Ishikawa (cell line): ENCODE measurements around the gene PRDM4.
A peak's percentile ranks its signal among the peaks of the same experiment; 100 is the strongest.

Experiments used
- CEBPB ChIP-seq: IDR thresholded peaks from 2 replicates; pipeline ENCODE4 v1.6.1; 2012
- CREB1 ChIP-seq: IDR thresholded peaks from 2 replicates; pipeline ENCODE4 v1.6.1; 2012; ENCODE audit warnings: low read depth
- EGR1 ChIP-seq: IDR thresholded peaks from 2 replicates; pipeline ENCODE4 v1.6.1; 2012
- EP300 ChIP-seq: IDR thresholded peaks from 2 replicates; pipeline ENCODE4 v1.6.1; 2012; ENCODE audit warnings: borderline replicate concordance
- FOXM1 ChIP-seq: IDR thresholded peaks from 2 replicates; pipeline ENCODE4 v1.6.1; 2012; ENCODE audit warnings: low read depth, borderline replicate concordance
- MAX ChIP-seq: IDR thresholded peaks from 2 replicates; pipeline ENCODE4 v1.6.1; 2012
- NFIC ChIP-seq: IDR thresholded peaks from 2 replicates; pipeline ENCODE4 v1.6.1; 2012
- RAD21 ChIP-seq: IDR thresholded peaks from 2 replicates; pipeline ENCODE4 v1.6.1; 2012; ENCODE audit warnings: low read depth
- REST ChIP-seq: IDR thresholded peaks from 2 replicates; pipeline ENCODE4 v1.6.1; 2012; ENCODE audit warnings: low read depth, mild to moderate bottlenecking
- TAF1 ChIP-seq: IDR thresholded peaks from 2 replicates; pipeline ENCODE4 v1.6.1; 2012; ENCODE audit warnings: low read depth, mild to moderate bottlenecking
- TCF12 ChIP-seq: IDR thresholded peaks from 2 replicates; pipeline ENCODE4 v1.6.1; 2012; ENCODE audit warnings: low read depth
- TEAD4 ChIP-seq: IDR thresholded peaks from 2 replicates; pipeline ENCODE4 v1.6.1; 2012
- YY1 ChIP-seq: IDR thresholded peaks from 2 replicates; pipeline ENCODE4 v1.6.1; 2012; ENCODE audit warnings: low read depth
- ZBTB7A ChIP-seq: IDR thresholded peaks from 2 replicates; pipeline ENCODE4 v1.6.1; 2012; ENCODE audit warnings: low read depth
- TF ChIP-seq, protein P1 (sequence below): IDR thresholded peaks from 2 replicates; pipeline ENCODE4 v1.6.1; 2012

PRDM4 gene, protein sequence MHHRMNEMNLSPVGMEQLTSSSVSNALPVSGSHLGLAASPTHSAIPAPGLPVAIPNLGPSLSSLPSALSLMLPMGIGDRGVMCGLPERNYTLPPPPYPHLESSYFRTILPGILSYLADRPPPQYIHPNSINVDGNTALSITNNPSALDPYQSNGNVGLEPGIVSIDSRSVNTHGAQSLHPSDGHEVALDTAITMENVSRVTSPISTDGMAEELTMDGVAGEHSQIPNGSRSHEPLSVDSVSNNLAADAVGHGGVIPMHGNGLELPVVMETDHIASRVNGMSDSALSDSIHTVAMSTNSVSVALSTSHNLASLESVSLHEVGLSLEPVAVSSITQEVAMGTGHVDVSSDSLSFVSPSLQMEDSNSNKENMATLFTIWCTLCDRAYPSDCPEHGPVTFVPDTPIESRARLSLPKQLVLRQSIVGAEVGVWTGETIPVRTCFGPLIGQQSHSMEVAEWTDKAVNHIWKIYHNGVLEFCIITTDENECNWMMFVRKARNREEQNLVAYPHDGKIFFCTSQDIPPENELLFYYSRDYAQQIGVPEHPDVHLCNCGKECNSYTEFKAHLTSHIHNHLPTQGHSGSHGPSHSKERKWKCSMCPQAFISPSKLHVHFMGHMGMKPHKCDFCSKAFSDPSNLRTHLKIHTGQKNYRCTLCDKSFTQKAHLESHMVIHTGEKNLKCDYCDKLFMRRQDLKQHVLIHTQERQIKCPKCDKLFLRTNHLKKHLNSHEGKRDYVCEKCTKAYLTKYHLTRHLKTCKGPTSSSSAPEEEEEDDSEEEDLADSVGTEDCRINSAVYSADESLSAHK

DNA sequence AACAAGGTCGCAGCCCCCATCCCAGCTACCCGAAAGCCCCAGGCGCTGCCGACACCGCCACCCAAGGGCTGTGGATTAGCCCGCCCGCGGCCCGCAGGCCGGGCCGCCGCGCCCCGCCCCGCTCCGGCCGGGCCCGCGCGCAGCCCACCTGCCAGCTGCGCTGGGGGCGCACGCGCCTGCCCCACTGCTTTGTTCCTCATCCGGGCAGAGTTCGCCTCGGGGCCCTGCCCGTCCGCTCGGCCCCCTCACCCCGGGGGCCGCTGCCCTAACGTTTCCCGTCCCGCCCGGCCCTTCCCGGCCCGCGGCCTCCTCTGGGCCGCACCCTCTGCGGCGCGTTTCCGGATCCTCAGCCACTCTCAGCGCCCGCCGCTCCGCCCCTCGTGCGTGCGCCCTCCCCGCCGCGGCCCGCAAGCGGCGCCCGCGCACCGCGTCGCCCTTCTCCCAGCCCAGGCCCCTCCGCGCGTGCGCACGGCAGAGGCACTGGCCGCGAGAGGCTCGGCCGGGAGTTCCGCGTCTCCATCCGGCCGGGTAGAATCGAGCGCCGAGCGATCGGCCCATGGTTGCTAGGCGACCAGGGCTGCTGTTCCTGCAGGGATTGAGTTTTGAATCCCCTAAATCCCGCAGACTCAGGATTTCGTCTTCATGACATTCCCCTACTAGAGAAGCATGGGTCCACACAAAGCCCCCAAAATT, at the start of gene PRDM4:
Gene PRDM4, minus strand, starts transcription at position 329 of the 693 bp plus-strand sequence. CDS start 622 bp downstream, outside the sequence.
- TF ChIP-seq FOXM1: no peak
- TF ChIP-seq REST: no peak
- peak; percentile 43; the same call in 1 of the 2 replicates for TF ChIP-seq RAD21
- TF ChIP-seq CREB1: peak; percentile 12; the same call in 1 of the 2 replicates
- no peak for TF ChIP-seq NFIC
- TF ChIP-seq TCF12: no peak
- TF ChIP-seq TAF1: no peak; the same call in 1 of the 2 replicates
- TF ChIP-seq YY1: peak; percentile 41; the same call in 1 of the 2 replicates
- TF ChIP-seq EP300: no peak
- TF ChIP-seq CEBPB: no peak
- TF ChIP-seq ZBTB7A: peak; percentile 58; the same call in 1 of the 2 replicates
- TF ChIP-seq EGR1: no peak
- TF ChIP-seq, protein P1, sequence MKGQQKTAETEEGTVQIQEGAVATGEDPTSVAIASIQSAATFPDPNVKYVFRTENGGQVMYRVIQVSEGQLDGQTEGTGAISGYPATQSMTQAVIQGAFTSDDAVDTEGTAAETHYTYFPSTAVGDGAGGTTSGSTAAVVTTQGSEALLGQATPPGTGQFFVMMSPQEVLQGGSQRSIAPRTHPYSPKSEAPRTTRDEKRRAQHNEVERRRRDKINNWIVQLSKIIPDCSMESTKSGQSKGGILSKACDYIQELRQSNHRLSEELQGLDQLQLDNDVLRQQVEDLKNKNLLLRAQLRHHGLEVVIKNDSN: no peak
- TF ChIP-seq TEAD4: no peak
- TF ChIP-seq MAX: peak; percentile 68; the same call in 1 of the 2 replicates

DNA sequence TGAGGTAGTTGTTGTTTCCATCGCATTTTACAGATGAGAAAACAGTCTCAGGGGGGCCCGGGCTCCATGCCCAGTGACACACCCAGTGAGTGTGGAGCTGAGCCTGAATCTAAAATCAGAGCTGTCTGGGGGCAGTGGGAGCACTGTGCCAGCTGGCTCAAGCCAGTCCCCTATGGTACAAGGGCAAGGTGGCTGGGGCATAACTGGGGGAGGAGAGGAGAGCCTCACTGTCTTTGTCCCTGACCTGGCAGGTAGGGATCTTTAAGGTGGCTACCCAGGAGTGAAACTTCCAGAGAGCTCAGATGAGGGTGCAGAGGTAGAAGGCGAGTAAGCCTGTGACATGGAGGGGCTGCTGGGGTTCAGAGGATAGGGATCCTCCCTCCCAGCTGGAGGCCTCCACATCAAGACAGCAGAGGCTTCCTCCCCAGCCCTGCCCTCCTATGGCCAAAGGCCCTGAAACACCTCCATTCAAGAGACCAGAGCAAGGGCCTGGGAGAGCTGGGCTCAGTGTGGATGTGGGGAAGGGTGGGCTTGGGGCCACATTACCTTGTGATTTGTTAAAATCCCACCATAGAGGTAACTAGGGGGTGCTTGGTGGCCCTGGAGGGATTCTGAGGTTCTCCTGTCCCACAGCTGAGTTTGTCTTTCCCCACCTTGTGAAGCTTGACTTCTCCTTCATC, 46.7 kb upstream of the PRDM4 start:
- TF ChIP-seq NFIC (no peak), MAX (no peak), TAF1 (no peak), CREB1 (no peak), EGR1 (no peak), TCF12 (no peak), CEBPB (no peak), TEAD4 (no peak), EP300 (no peak), ZBTB7A (no peak), FOXM1 (no peak), YY1 (no peak), RAD21 (no peak), REST (no peak)
- TF ChIP-seq, protein P1: no peak

DNA sequence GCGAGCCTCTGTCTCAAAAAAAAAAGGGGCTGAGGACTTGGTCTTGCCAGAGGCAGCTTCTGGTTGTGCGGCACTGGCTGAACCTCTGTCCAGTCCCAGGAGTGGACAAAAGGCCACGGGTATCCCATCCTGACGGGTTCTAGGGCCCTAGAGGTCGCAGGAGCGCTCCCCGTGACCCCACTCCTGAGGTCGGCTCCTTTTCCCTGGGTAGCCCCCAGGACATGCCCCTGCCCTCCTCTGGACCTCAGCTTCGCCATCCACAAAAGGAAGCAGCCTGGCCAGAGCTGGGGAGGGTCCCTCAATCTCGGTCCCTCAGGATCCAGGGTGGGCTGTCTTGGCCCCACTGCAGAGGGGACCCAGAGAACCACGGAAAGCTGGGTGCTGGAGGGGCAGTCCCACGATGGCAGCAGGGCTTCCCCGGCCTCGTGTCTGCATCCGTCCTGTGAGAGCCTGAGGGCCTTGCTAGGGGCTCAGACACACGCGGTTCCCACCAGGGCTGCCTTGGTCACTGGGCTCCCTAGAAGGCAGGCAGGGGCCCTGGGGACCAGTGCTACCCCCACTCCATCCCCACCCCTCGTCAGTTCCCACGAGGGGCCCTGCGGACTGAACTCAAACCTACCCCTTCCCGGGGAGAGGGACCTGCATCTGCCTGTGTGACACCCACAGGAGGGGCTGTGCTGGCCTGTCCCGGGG, 44.7 kb upstream of the PRDM4 start:
- no peak for TF ChIP-seq YY1
- no peak for TF ChIP-seq EP300
- no peak for TF ChIP-seq RAD21

- TF ChIP-seq, protein P1: no peak
- TF ChIP-seq RAD21: no peak
- no peak for TF ChIP-seq CREB1
- TF ChIP-seq CEBPB: no peak
- TF ChIP-seq FOXM1: no peak
- TF ChIP-seq EGR1: no peak
- no peak for TF ChIP-seq ZBTB7A
- no peak for TF ChIP-seq MAX
- no peak for TF ChIP-seq EP300
- no peak for TF ChIP-seq REST
- no peak for TF ChIP-seq TEAD4
- no peak for TF ChIP-seq TCF12
- no peak for TF ChIP-seq TAF1
- TF ChIP-seq YY1: no peak
- no peak for TF ChIP-seq NFIC
These were observed 42.2 kb upstream of the PRDM4 start for GRCh38 chr12:107803092-107803491.
